HG02840 (cell line): ENCODE data around the gene TMEM11.

ENCODE experiments used
- ATAC-seq: cut with Tn5 transposase; IDR thresholded peaks from one replicate; pipeline ENCODE4 v1.9.1; 2021; ENCODE audit warnings: mild to moderate bottlenecking, moderate library complexity, moderate number of reproducible peaks; ENCODE audit not compliant: unreplicated experiment, low FRiP score

The TMEM11 gene

DNA sequence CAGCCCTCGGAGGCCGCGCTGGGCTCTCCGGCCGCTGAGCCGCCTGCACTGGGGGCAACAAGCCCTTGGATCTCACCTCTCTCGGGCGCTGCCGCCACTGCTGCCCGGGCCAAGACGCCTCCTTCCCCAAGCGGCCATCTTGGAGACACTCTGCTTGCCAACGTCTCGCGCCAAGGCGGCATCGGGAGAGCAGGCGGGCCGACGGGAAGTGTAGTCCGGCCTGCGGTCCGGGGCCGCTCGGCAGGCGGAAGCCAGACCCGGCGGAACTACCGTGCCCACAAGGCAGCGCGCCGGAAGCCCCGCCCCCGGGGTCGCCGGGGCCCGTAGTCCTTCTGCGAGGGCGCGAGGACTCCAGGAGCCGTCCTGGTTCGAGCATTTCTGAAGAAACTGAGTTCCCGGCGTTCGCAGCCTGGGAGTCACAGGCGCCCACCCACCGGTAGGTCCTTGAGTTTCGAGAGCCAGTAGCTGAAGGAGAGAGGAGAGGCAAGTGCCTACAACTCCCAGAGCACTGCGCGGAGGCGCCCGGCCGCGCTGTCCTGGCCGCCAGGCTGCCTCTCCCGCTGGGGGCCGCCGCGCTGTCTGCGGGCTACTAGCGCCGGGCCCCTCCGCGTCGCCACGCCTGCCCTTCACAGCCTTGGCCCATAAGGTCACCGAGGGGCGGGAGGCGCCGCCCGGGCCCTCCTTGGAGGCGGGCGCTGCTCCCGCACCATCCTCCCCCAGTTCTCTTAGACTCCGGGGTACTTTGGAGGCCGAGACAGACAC lies at the start of gene TMEM11:
TMEM11 (minus strand) TSS at position 147 of the 762 bp plus-strand sequence; CDS start at position 138, 9 bp downstream.
- ATAC-seq, result peak; percentile 81

DNA sequence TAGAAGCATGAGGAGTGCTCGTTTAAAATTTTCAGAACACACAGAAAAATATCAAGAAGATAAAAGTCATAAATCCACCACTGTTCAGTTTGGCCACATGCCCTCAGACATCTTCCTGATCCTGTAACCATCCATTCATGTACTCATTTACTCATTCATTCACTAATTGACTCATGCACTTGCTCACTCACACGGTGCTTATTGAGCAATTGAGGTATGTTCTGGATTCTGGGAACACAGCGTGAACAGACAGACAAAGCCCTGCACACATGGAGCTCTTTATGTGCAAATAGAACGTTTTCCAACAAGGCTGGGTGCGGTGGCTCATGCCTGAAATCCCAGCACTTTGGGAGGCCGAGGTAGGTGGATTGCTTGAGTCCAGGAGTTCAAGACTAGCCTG lies 49.4 kb upstream of the TMEM11 start:
- ATAC-seq, result no peak

- no peak for ATAC-seq
Measured at GRCh38 chr17:21262259-21262993, 48.5 kb upstream of the TMEM11 start.

GRCh38 chr17:21258593-21258992 lies 44.6 kb upstream of the TMEM11 start:
- ATAC-seq, result no peak

DNA sequence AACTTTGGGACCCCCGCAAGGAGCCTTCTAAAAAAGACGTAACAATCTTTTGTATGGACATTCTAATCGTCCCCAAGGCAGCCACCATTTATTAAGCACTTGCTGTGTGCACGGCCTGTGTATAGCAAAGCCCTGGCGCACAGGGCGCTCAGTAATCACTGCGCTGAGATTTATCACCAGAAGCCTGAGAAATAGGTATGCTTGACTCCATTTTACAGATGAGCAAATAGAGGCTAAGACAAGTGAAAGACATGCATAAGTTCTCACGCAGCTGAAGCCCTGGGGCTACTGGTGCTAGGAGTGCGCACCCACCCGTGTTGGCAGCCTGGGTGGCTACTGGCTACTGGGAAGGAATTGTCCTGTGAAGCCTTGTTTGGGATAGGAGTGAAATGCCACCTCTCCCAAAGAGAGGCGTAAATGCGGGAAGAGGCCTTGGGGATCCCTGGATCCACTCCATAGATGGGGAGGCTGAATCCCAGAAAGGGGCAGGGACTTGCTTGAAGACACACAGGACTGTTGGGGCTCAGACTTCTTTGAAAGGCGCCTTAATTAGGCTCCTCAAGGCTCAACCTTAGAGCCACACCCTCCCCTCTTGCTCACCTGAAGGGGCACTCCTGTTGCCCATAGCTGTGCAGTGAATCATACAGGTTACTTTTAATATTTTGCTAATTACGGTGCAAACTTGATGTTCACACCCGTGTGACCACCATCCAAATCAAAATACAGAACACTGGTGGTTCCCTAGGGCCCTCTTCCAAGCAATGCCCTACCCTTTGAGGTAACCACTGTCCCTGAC lies 39.9 kb upstream of the TMEM11 start:
- no peak for ATAC-seq

DNA sequence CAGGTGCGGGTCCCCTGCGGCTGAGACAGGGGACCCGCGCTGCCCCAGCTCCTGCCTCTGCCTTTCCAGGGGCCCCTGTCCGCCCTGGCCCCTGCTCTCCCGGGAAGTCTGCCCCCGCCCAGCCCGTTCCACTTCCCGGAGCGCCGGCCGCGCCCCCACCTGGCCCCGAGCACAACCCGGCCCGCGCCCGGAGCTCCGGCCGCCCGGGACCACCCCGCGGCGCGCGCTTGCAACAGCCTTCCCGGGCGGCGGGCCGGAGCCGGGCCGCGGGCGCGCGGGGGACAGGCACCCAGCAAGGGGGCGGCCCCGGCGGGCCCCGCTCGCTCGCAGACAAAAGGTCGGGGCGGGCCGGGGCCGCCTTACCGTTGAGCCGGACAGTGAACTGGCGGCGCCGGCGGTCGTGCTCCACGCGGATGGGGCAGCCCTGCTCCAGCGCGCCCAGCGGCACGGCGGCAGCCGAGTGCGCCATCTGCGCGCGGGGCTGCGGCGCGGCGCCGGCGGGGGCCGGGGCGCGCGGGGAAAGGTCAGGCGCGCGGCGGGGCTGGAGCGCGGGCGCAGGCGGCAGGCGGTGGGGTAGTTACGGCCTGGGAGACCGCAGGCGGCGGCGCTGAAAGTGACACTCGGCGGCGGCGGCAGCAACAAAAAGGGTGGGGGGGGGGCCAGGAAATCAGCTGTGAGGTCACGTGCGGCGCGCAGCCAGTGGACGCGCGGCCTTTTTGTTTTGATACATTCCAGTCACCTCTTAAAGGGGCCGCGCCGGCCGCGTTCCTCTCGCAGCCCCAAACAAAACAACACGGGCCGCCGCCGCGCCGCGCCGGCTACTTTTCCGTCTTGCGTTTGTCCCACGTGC lies 39.1 kb upstream of the TMEM11 start, which contains the start of gene NATD1:
NATD1 (minus strand) TSS at position 615 of the 850 bp plus-strand sequence; CDS start at position 469, 146 bp downstream.
- peak; percentile 63 for ATAC-seq

GRCh38 chr17:21252289-21252795 lies 38.4 kb upstream of the TMEM11 start:
- ATAC-seq, result no peak

- no peak for ATAC-seq
Measured at GRCh38 chr17:21251337-21252010, 37.5 kb upstream of the TMEM11 start.

DNA sequence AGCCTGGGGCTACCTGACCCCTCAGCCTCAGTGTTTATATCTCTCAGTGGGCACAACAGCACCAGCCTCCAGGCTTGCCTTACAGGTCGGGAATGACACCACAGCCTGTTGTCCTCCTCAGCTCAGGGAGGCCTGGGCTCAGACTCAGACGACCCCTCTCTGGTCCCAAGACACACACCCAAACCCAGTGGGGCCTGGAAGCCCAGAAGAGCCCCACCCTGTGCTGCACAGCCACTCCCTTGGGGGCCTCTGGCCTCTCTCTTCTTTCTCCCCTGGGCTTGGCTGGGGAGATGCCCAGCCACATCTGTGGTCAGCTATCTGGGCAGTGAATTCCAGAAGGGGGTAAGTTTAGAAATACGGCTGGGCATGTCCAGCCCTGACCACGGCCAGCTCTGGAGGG lies 36.9 kb upstream of the TMEM11 start:
- no peak for ATAC-seq

DNA sequence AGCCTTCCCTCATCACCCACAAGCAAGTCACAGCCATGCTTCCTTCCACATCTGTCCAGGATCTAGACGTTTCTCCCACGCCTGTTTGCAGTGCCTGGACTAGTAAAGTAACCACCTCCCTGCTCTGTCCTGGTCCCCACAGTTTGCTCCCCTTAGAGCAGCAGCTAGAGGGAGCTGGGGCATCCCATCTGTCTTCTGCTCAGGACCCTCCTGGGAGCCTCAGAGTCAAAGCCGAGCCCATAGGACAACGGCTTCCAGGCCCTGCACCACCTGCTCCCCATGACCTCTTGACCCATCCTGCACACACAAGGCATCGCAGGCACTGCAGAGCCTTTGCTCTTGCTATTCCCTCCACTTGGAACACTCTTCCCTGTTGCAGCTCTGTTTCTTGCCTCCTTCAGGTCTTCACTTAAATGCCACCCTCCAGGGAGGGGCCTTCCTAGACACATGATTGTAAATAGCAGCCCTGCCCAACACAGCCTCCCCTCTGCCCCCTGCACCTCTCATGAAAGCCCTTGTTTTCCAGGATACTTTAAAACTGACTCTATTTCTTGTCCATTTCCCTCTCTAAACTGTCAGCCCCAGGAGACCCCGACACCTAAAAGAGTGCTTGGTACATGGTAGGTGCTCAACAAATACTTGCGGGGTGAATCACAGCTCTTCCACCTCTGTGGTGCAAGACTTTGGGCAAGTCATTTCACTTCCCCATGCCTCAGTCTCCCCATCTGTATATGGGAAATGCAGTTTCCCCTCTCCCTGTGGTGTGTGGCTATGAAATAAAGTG lies 36.2 kb upstream of the TMEM11 start:
- ATAC-seq, result no peak

DNA sequence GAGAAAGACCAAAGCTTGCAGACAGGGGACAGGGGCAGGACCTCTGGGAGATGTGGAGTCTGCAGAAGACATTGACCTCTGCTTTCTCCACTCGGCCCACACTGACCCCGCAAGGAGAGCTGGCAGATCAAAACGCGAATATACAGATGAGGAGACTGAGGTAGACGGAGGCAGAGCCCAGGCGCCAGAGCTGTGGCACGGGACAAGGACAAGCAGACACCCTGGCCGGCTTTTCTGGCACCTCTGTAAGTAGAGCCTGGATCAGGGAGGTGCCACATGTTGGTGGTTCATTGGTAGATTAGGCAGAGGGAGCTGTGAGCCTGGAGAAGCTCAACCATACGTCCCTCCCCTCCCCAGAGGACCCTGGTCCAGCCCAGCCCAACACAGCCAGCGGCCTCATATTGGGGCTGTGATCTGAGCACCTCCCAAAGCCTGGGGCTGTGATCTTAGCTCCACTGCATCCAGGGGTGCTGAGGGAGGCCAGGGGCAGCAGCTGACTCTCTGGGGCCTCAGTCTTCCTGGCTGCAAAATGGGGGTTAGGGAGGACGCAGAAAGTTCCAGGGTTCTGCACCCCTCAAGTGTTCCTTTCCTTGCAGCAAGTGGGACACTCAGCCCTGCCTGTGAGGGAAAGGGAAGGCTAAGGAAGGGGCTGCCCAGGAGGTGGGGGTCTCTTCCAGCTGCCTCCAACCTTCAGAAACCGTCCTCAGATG lies 35.3 kb upstream of the TMEM11 start:
- ATAC-seq, result no peak

- no peak for ATAC-seq
Measured at GRCh38 chr17:21248500-21248899, 34.5 kb upstream of the TMEM11 start.

DNA sequence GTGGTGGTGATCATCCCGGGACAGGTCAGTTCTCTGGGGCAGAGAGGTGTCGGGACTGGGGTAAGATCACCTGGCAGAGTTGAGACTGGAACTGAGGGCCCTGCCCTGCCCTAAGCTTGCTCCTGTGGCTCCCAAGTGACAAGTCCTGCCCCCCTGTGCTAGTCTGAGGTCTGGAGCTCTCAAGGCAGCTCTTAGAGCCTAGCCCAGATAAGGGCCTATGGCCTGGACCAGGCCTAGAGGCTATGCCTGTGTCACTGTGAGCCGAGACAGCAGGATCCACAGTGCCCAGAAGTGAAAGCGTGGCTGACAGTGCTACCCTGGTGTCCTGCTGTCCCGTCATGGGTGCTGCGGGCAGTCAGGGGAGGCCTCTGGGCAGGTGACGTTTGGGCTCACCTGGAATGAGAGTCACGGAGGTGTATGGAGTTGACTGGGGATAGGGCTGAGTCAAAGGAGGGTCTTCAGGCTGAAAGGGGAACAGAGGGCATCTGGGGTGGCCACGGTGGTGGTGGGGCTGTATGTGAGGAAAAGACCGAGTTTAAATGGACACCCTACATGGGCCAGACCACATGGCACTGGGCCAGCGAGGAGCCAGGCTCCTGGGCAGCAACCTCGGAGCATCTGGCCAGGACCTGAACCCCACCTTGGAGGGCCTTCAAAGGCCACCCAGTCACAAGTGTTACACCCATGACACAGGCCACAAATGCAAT lies 33.7 kb upstream of the TMEM11 start:
- ATAC-seq, result no peak

DNA sequence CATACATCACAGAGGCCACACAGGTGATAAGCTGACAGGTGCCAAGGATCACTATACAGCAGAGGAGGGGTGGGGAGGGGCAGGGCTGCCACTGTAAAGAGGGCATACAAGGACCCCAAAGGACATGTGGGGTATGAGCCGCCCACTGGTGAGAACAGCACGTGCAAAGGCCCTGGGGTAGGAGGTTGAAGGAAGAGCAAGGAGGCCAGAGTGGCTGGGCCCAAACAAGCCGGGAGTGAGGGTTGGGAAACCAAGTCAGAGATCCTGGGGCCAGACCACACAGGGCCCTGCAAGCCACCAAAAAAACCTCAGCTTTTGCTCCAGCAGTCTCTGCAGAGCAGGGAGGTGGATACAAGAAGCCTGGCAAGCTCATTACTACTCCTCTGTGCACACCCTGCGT lies 32.7 kb upstream of the TMEM11 start:
- ATAC-seq, result no peak

DNA sequence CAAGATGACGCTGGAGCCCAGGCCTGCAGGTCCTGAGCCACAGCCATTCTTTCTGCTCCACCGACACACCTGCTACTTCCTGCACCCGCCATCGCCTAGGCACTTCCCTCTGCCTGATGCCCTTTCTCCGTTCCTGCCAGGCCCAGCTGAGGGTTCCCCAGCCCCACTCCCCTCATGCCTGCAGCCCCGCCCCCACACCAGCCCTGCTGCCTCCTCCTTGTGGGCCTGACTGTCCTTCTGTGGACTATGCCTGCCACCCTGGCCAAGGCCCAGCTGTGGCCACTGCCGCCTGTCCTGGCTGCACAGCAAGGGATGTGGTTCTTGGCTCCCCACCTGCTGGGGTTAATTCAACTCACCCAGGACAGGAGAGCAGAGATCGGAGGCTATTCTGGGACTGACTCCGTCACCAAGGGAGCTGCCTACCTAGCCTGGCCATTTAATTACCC lies 31.7 kb upstream of the TMEM11 start:
- no peak for ATAC-seq

GRCh38 chr17:21243516-21244303 lies 29.7 kb upstream of the TMEM11 start:
- ATAC-seq, result no peak
